HepG2 (cell line): ENCODE measurements around the gene ZNF222. TPM values are rescaled to one million over a fixed set of nuclear protein-coding genes. Genes with fewer than 3 reads are reported as not detected.

ENCODE experiments used
- ARID4A ChIP-seq: sonication (generic); formaldehyde crosslinking; IDR thresholded peaks from 2 replicates; pipeline ENCODE4 v1.5.0; 2020; ENCODE audit warnings: mild to moderate bottlenecking, missing genetic modification reagents, borderline replicate concordance
- CBX1 ChIP-seq: IDR thresholded peaks from one replicate; pipeline ENCODE4 v1.6.1; 2016; ENCODE audit warnings: antibody characterized with exemption, low read depth
- CEBPB ChIP-seq: IDR thresholded peaks from 2 replicates; pipeline ENCODE4 v1.6.1; 2011; ENCODE audit warnings: low read depth, low read length, improper control_type of control experiment, borderline replicate concordance
- CERS6 ChIP-seq: sonication (generic); formaldehyde crosslinking; IDR thresholded peaks from 2 replicates; pipeline ENCODE4 v1.5.0; 2020; ENCODE audit warnings: missing genetic modification reagents
- ELF1 ChIP-seq: sonication (generic); formaldehyde crosslinking; IDR thresholded peaks from 2 replicates; pipeline ENCODE4 v1.4.0; 2020; ENCODE audit warnings: missing genetic modification reagents
- HOXA9 ChIP-seq: sonication (generic); formaldehyde crosslinking; IDR thresholded peaks from 2 replicates; pipeline ENCODE4 v1.8.1; 2022; ENCODE audit warnings: missing genetic modification reagents, mild to moderate bottlenecking, moderate library complexity, borderline replicate concordance
- KLF9 ChIP-seq: IDR thresholded peaks from 2 replicates; pipeline ENCODE4 v1.6.1; 2016; ENCODE audit warnings: low read depth
- NFIC ChIP-seq: IDR thresholded peaks from 2 replicates; pipeline ENCODE4 v1.6.1; 2012; ENCODE audit warnings: mild to moderate bottlenecking, low read length, inconsistent platforms
- RBM39 ChIP-seq: fragments of 200-400 bp; formaldehyde crosslinking; IDR thresholded peaks from one replicate; pipeline ENCODE4 v1.6.1; 2018; ENCODE audit warnings: antibody characterized with exemption, mild to moderate bottlenecking, low read depth, low read length; ENCODE audit not compliant: poor library complexity, severe bottlenecking
- RFX3 ChIP-seq: IDR thresholded peaks from 2 replicates; pipeline ENCODE4 v1.6.1; 2016; ENCODE audit warnings: missing biosample characterization, missing genetic modification reagents
- SNAPC2 ChIP-seq: sonication (generic); formaldehyde crosslinking; IDR thresholded peaks from 2 replicates; pipeline ENCODE4 v1.8.1; 2022; ENCODE audit warnings: mild to moderate bottlenecking, missing genetic modification reagents
- STAG1 ChIP-seq: sonication (generic); formaldehyde crosslinking; IDR thresholded peaks from 2 replicates; pipeline ENCODE4 v1.4.0; 2020; ENCODE audit warnings: missing genetic modification reagents
- ZKSCAN1 ChIP-seq: fragments of 150-350 bp; IDR thresholded peaks from 2 replicates; pipeline ENCODE4 v1.6.1; 2014; ENCODE audit warnings: low read length
- ZNF24 ChIP-seq: fragments of 450-650 bp; IDR thresholded peaks from 2 replicates; pipeline ENCODE4 v1.6.1; 2017; ENCODE audit warnings: antibody characterized with exemption, mild to moderate bottlenecking
- ZNF296 ChIP-seq: sonication (generic); formaldehyde crosslinking; conservative IDR thresholded peaks from 2 replicates; pipeline ENCODE4 v1.5.0; 2020; ENCODE audit warnings: mild to moderate bottlenecking, missing genetic modification reagents
- ZNF878 ChIP-seq: sonication (generic); formaldehyde crosslinking; IDR thresholded peaks from 2 replicates; pipeline ENCODE4 v1.8.1; 2023; ENCODE audit warnings: mild to moderate bottlenecking, missing genetic modification reagents, moderate library complexity
- polyA plus RNA-seq, 8 experiments: library from polyadenylated mRNA; depleted of rRNA in 3 of 8; stranded (reverse) in 7 of 8; unstranded in 1 of 8; fragments of >200 nt; fragmentation: Illumina TruSeq in 4 of 8; extraction: Trizol in 4 of 8; gene quantifications; 2 replicates each; pipeline versions ENCODE4 v1.2.1 to v1.2.3, GENCODE V29; 2011 to 2016; ENCODE audit warnings: low read depth in 4 of 8, missing spikeins in 1 of 8, mixed read lengths in 1 of 8; ENCODE audit not compliant: insufficient read depth in 1 of 8
- total RNA-seq, 5 experiments: library from RNA; depleted of rRNA; stranded (reverse); fragments of >200 nt; fragmentation: Illumina TruSeq; extraction: Trizol; gene quantifications; 2 replicates each; pipeline ENCODE4 v1.2.3, GENCODE V29; 2016; ENCODE audit warnings: low read depth in 1 of 5
- TF ChIP-seq, protein P1 (sequence below): sonication (generic); formaldehyde crosslinking; IDR thresholded peaks from 2 replicates; pipeline ENCODE4 v1.4.0; 2020; ENCODE audit warnings: missing genetic modification reagents, mild to moderate bottlenecking, borderline replicate concordance
- TF ChIP-seq, protein P2 (sequence below): sonication (generic); formaldehyde crosslinking; IDR thresholded peaks from 2 replicates; pipeline ENCODE4 v1.8.1; 2023; ENCODE audit warnings: missing genetic modification reagents, inconsistent platforms, borderline replicate concordance
- TF ChIP-seq, protein P3 (sequence below): sonication (generic); formaldehyde crosslinking; IDR thresholded peaks from 2 replicates; pipeline ENCODE4 v1.5.0; 2020; ENCODE audit warnings: mild to moderate bottlenecking, missing genetic modification reagents, borderline replicate concordance

Gene ZNF222
- total and polyA plus RNA-seq, 2 of the 13 experiments (the other 11 are each of a cell fraction or from before 2014, with no cell fraction given) = 2.2 to 6.2 TPM

DNA sequence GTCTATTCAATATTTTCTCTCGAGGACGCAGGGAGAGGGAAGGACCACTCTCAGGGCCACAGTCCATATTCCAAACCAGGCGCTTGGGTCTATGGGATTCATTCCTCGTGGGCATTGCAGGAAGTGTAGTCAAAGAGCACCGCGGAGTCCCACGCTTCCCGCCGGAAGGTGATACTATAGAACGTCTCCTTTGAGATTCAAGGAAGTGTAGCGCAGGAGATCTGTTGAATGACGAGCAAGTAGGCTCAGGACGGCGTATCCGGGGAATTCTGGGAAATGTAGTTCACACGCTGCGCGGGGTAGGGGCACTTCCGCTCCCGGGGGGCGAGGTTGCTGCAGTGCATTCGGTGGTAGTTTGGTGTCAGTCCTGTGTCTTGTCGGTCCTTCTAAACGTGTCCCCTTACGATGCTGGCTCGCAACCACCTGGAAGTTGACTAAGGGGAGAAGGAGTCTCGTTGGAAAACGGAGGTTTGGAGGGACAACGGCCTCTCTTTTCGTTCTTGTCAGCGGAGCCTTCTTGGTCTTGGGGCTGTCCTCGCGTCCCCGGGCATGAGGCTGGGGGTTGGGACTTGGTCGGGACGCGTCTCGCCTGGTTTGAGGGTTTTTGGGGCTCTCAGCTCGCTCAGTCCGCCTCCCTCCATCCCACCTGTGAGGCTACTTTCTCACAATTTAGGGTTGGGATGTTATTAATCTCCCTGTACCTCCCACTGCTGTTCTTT is 46.8 kb downstream of the ZNF222 start, which contains the start of gene ZNF284 (continued):
- TF ChIP-seq CBX1 (no peak), ELF1 (CRISPR knock-in tag) (peak; percentile 97), ZKSCAN1 (no peak), CEBPB (no peak), ARID4A (peak; percentile 85; the same call in 1 of the 2 replicates), RFX3 (no peak), HOXA9 (CRISPR knock-in tag) (no peak), SNAPC2 (CRISPR knock-in tag) (no peak), ZNF878 (CRISPR knock-in tag) (no peak), RBM39 (no peak), KLF9 (CRISPR knock-in tag) (0 out of 2 replicates have a peak, but pooled peaks have one; percentile 28), STAG1 (CRISPR knock-in tag) (no peak), CERS6 (CRISPR knock-in tag) (no peak), ZNF24 (no peak), NFIC (no peak), ZNF296 (CRISPR knock-in tag) (no peak)
- TF ChIP-seq, protein P1, sequence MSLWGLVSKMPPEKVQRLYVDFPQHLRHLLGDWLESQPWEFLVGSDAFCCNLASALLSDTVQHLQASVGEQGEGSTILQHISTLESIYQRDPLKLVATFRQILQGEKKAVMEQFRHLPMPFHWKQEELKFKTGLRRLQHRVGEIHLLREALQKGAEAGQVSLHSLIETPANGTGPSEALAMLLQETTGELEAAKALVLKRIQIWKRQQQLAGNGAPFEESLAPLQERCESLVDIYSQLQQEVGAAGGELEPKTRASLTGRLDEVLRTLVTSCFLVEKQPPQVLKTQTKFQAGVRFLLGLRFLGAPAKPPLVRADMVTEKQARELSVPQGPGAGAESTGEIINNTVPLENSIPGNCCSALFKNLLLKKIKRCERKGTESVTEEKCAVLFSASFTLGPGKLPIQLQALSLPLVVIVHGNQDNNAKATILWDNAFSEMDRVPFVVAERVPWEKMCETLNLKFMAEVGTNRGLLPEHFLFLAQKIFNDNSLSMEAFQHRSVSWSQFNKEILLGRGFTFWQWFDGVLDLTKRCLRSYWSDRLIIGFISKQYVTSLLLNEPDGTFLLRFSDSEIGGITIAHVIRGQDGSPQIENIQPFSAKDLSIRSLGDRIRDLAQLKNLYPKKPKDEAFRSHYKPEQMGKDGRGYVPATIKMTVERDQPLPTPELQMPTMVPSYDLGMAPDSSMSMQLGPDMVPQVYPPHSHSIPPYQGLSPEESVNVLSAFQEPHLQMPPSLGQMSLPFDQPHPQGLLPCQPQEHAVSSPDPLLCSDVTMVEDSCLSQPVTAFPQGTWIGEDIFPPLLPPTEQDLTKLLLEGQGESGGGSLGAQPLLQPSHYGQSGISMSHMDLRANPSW (CRISPR knock-in tag) = no peak
- TF ChIP-seq, protein P2, sequence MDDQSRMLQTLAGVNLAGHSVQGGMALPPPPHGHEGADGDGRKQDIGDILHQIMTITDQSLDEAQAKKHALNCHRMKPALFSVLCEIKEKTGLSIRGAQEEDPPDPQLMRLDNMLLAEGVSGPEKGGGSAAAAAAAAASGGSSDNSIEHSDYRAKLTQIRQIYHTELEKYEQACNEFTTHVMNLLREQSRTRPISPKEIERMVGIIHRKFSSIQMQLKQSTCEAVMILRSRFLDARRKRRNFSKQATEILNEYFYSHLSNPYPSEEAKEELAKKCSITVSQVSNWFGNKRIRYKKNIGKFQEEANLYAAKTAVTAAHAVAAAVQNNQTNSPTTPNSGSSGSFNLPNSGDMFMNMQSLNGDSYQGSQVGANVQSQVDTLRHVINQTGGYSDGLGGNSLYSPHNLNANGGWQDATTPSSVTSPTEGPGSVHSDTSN (CRISPR knock-in tag) = no peak
- TF ChIP-seq, protein P3, sequence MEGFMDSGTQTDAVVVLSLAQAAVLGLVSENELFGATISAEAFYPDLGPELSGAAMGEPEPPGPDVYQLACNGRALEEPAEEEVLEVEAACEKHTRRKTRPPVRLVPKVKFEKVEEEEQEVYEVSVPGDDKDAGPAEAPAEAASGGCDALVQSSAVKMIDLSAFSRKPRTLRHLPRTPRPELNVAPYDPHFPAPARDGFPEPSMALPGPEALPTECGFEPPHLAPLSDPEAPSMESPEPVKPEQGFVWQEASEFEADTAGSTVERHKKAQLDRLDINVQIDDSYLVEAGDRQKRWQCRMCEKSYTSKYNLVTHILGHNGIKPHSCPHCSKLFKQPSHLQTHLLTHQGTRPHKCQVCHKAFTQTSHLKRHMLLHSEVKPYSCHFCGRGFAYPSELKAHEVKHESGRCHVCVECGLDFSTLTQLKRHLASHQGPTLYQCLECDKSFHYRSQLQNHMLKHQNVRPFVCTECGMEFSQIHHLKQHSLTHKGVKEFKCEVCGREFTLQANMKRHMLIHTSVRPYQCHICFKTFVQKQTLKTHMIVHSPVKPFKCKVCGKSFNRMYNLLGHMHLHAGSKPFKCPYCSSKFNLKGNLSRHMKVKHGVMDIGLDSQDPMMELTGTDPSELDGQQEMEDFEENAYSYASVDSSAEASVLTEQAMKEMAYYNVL = no peak
